ENCODE results near the gene LHX6. TPM values are rescaled to one million over a fixed set of nuclear protein-coding genes. Genes with fewer than 3 reads are reported as not detected.

Gene LHX6
- under 0.01 and 0.29 TPM in 2 replicates for total RNA-seq

DNA sequence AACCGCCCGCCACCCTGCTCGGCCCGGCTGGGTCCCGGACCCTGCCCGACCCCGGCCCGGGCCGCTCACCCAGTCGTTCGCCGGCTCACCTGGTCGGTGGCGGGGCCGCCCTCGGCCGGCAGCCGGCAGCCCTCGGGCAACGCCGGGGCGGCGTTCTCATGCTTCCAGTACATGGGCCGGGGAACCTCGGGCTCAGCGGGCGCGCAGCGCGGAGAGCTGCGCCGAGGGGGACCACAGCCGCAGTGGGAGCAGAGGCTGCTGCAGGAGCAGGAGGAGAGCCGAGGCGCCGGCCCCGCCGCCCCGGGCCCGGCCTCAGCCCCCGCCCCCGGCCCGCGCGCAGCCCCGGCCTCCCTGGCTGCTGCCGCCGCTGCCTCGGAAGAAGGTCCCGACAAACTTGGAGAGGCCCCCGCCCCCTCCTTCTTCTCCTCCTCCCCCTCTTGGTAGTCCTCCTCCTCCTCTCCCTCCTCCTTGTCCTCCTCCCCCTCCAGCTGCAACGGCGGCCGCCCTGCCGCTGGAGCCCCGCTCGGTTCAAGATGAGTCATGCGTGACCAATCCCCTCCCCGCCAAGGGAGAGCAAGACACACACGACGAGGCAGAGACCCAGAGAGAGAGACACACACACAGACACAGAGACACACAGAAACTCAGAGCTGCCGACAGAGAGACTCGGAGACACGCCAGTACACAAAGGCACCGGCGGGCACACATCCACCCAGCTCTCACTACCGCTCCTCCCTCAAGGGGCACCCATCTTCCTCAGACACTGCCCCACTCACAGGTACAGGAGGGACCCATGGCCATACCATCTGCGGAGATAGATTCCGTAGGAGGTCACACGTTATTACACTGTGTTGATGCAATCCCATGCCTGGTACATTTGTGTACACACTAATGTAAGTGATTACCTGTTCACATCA is at the start of gene LHX6:
Gene LHX6 (minus strand): TSS at position 390 of the 917 bp plus-strand sequence. CDS start 217 bp downstream, at position 173.

DNA sequence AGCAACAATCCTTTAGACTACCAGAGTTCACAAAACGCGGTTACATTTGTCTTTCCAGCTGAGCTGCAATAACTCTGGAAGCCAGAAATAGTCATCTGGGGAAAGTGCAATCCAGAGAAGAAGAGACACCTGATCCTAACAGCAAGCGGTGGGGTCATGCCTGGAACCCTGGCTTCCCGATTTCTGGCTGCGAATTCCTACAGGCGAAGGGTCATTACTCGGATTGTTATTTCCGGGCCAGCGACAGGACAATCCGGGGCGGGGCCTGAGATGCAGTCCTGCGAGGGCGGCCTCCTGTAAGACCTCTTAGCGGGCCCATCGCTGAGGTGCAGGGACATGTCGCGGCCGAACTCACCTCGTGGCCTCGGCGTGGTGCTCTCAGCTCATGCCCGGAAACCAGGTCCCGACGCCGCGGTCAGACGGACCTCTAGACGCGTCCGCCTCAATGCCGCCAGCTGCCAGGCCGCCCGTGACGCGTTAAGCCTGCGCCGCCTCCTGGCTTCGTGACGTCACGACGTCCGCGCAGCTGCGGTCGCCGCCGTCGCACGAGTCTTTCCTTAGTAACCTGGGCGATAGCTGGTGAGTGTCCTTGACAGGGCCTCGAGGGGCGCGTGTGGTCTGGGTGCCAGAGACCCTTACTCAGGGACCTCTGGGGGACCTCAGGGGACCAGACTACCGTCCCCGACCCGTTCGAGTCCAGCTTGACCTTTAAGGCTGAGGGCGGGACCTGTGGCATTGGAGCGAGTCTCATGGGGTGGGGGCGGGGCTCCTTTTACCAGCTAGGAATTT is 35.8 kb upstream of the LHX6 start, which contains the start of the genes MRRF and RBM18:
Gene MRRF (plus strand): TSS at position 523 of the 789 bp plus-strand sequence. CDS start 6,010 bp downstream, outside the sequence.
Gene RBM18 (minus strand): TSS at position 481 of the 789 bp plus-strand sequence. CDS start 3,348 bp downstream, outside the sequence.

DNA sequence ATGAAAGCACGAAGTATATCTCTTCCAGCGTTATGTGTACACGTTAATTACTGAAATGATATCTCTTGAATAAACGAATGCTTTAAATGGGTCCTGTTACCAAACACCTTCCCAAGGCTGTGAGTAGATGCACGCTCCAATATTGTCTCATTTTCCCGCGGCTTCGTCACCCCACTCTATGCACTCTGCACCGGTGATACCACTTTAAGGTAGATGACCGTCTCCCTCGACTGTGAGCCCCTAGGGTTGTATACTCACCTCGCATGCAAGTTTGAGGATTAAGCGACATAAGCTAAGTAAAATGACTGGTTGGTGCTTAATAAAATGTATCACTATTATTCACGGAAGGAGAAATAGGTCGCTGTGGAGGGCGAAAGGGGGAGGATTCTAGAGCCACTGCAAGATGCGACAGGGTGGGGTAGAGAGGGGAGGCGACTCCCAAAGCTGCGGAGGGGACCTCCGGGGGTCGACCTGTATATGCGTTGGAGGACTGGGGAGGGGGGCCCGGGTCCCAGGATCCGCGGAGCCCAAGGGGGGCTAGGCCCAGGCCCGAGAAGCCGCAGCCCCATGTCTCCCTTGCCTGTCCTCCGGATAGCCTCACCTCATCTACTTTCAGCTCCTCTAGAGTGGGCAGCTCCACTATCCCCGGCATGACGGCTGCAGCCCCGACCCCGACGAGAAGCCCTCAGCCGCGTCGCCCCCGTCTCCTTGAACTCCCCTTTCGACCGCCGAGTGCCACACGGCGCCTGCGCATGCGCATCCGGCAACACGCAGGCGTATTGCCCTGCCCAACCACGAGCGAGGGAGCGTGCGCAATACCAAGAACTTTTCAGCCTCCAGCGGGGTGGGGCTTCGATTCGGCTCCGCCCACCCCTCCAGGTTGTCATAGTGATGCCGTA is 69.5 kb downstream of the LHX6 start, which contains the start of the genes MORN5 and NDUFA8:
Gene MORN5 (plus strand): TSS at position 883 of the 899 bp plus-strand sequence. CDS start 65 bp downstream, outside the sequence.
Gene NDUFA8 (minus strand): TSS at position 754 of the 899 bp plus-strand sequence. CDS start 102 bp downstream, at position 652.

Other genes starting within 250 kb of the LHX6 start
- 3.1 and 4.3 TPM in 2 replicates for gene TTLL11, start 135.6 kb downstream of the LHX6 start, total RNA-seq
- gene NDUFA8, start 69.2 kb downstream of the LHX6 start, total RNA-seq, result 30.1 and 35.4 TPM in 2 replicates
- not detected in 2 replicates for gene MORN5, start 69.0 kb downstream of the LHX6 start, total RNA-seq
- gene RBM18, start 35.9 kb upstream of the LHX6 start, total RNA-seq, result 11.2 and 12.1 TPM in 2 replicates
- 54.3 and 58.4 TPM in 2 replicates for gene MRRF, start 35.9 kb upstream of the LHX6 start, total RNA-seq
- gene PTGS1, start 142.1 kb upstream of the LHX6 start, total RNA-seq, result 0.43 and 39.4 TPM in 2 replicates
- gene OR1J1, start 249.0 kb upstream of the LHX6 start, total RNA-seq, result not detected in 2 replicates